GM12878 (cell line): ENCODE data around the gene POLG. TPM values are rescaled to one million over a fixed set of nuclear protein-coding genes. Genes with fewer than 3 reads are reported as not detected.

Experiments used
- ATAC-seq: fragments of 200-7000 bp; cut with Tn5 transposase; 3 replicates; pipeline ENCODE4 v1.9.1; 2020; ENCODE audit warnings: mild to moderate bottlenecking, moderate library complexity
- BruUV-seq: library from RNA; stranded (reverse); fragments of 400-500 nt; replicated peaks from 2 replicates; lab custom pipeline; 2021; lab: Mats Ljungman, UMichigan
- CTCF ChIA-PET: fragments of 300-600 bp; sonication (Branson Sonifier 250); formaldehyde crosslinking; extraction: SDS; loops from one replicate; lab custom pipeline; 2021; ENCODE audit warnings: inconsistent platforms; lab: Yijun Ruan, JAX
- POLR2A ChIA-PET: fragments of 350-600 bp; formaldehyde crosslinking; extraction: SDS; loops from one replicate; lab custom pipeline; 2021; ENCODE audit warnings: inconsistent platforms; lab: Charles Lee
- RAD21 ChIA-PET: fragments of 300-600 bp; sonication (Branson Sonifier 250); formaldehyde crosslinking; loops from one replicate; lab custom pipeline; 2023; ENCODE audit warnings: antibody characterized with exemption; ENCODE audit not compliant: unreplicated experiment; lab: Charles Lee
- SMC1A ChIA-PET: fragments of 300-600 bp; sonication (Branson Sonifier 250); formaldehyde crosslinking; loops from one replicate; lab custom pipeline; 2023; ENCODE audit not compliant: unreplicated experiment, uncharacterized antibody; lab: Charles Lee
- DNase-seq: peaks from one replicate; pipeline ENCODE4 v3.0.0-alpha.2; 2011; ENCODE audit warnings: low read depth, low spot score
- FAIRE-seq: peaks from 3 replicates; lab custom pipeline; 2011; peaks lifted over from hg19 to GRCh38; lab: Jason Lieb, UNC
- H2AFZ ChIP-seq: 2 replicates; pipeline ENCODE4 v1.6.0; 2011; ENCODE audit warnings: low read depth, low read length, control low read depth; ENCODE audit not compliant: control insufficient read depth
- H3K27ac ChIP-seq: 2 replicates; pipeline ENCODE4 v1.5.1; 2011; ENCODE audit warnings: control low read depth; ENCODE audit not compliant: control insufficient read depth, insufficient read depth
- H3K27me3 ChIP-seq, 2 experiments: replicated peaks in 1 of 2; 2 replicates each; pipeline versions ENCODE4 v1.6.0 to v1.6.1; 2011; ENCODE audit warnings: low read length in 1 of 2; ENCODE audit not compliant: control insufficient read depth in 2 of 2, insufficient read depth in 2 of 2
- H3K36me3 ChIP-seq, 2 experiments: 2 replicates each; pipeline ENCODE4 v1.5.1; 2011; ENCODE audit warnings: low read length in 1 of 2; ENCODE audit not compliant: control insufficient read depth in 2 of 2, insufficient read depth in 2 of 2
- H3K4me1 ChIP-seq: 2 replicates; pipeline ENCODE4 v1.6.1; 2011; ENCODE audit warnings: mild to moderate bottlenecking, low read length, moderate library complexity, mixed read lengths; ENCODE audit not compliant: control insufficient read depth, insufficient read depth
- H3K4me2 ChIP-seq: 2 replicates; pipeline ENCODE4 v1.6.0; 2011; ENCODE audit warnings: control low read depth; ENCODE audit not compliant: control insufficient read depth, insufficient read depth
- H3K4me3 ChIP-seq: fragments of 200-600 bp; sonication (generic); 2 replicates; pipeline ENCODE4 v1.5.1; 2016
- H3K79me2 ChIP-seq: 2 replicates; pipeline ENCODE4 v1.6.0; 2011; ENCODE audit warnings: low read length; ENCODE audit not compliant: control insufficient read depth, insufficient read depth
- H3K9ac ChIP-seq: 2 replicates; pipeline ENCODE4 v1.8.0; 2011; ENCODE audit warnings: low read length, control low read depth, mixed read lengths; ENCODE audit not compliant: control insufficient read depth, insufficient read depth
- H3K9me3 ChIP-seq: replicated peaks from 3 replicates; pipeline ENCODE4 v1.5.1; 2011; ENCODE audit warnings: mild to moderate bottlenecking, low read length; ENCODE audit not compliant: control insufficient read depth, insufficient read depth
- H4K20me1 ChIP-seq: 2 replicates; pipeline ENCODE4 v1.6.0; 2011; ENCODE audit not compliant: control insufficient read depth, insufficient read depth
- CHD2 ChIP-seq: IDR thresholded peaks from 2 replicates; pipeline ENCODE4 v1.6.1; 2011; ENCODE audit warnings: low read depth, low read length, improper control_type of control experiment, borderline replicate concordance
- HDGF ChIP-seq: fragments of 450-650 bp; IDR thresholded peaks from 2 replicates; pipeline ENCODE4 v1.6.1; 2016; ENCODE audit warnings: antibody characterized with exemption
- IRF4 ChIP-seq: IDR thresholded peaks from 2 replicates; pipeline ENCODE4 v1.6.1; 2011; ENCODE audit warnings: low read depth, low read length
- MEF2B ChIP-seq: fragments of 450-650 bp; IDR thresholded peaks from 2 replicates; pipeline ENCODE4 v1.6.1; 2018; ENCODE audit warnings: mild to moderate bottlenecking, moderate library complexity; ENCODE audit not compliant: partially characterized antibody, poor library complexity, severe bottlenecking
- MTA2 ChIP-seq: fragments of 450-650 bp; IDR thresholded peaks from 2 replicates; pipeline ENCODE4 v1.6.1; 2016; ENCODE audit warnings: low read depth, mild to moderate bottlenecking, moderate library complexity
- PML ChIP-seq: IDR thresholded peaks from 2 replicates; pipeline ENCODE4 v1.6.1; 2012; ENCODE audit warnings: low read length, inconsistent platforms
- POLR2A ChIP-seq: IDR thresholded peaks from 2 replicates; pipeline ENCODE4 v1.6.1; 2011; ENCODE audit warnings: low read depth, mild to moderate bottlenecking, low read length
- RFX5 ChIP-seq: IDR thresholded peaks from 2 replicates; pipeline ENCODE4 v1.6.1; 2011; ENCODE audit warnings: low read depth, low read length, improper control_type of control experiment
- STAT3 ChIP-seq: IDR thresholded peaks from 2 replicates; pipeline ENCODE4 v1.6.1; 2011; ENCODE audit warnings: low read depth, low read length, improper control_type of control experiment
- WRNIP1 ChIP-seq: IDR thresholded peaks from 2 replicates; pipeline ENCODE4 v1.6.1; 2011; ENCODE audit warnings: low read depth, low read length, improper control_type of control experiment, borderline replicate concordance
- ZNF622 ChIP-seq: fragments of 450-650 bp; IDR thresholded peaks from 2 replicates; pipeline ENCODE4 v1.6.1; 2017; ENCODE audit warnings: mild to moderate bottlenecking, inconsistent platforms
- WGBS: methylation state at CpG from one replicate; pipeline ENCODE4 v1.1.6; 2016; ENCODE audit warnings: low lambda C conversion rate; ENCODE audit not compliant: insufficient replicate concordance, insufficient coverage; ENCODE audit errors: missing lambda C conversion rate; 5-methylcytosine and 5-hydroxymethylcytosine counted together
- in situ Hi-C: fragments of 300-500 bp; cut with MboI; formaldehyde crosslinking; loops from 9 replicates; pipeline ENCODE4 v1.14.3; 2018; ENCODE audit warnings: mixed read lengths
- intact Hi-C: fragments of 100-400 bp; cut with micrococcal nuclease; formaldehyde crosslinking; loops from one replicate; pipeline ENCODE4 v1.14.2; 2022; ENCODE audit not compliant: unreplicated experiment
- polyA plus RNA-seq, 11 experiments: library from polyadenylated mRNA; depleted of rRNA in 4 of 11; unstranded in 6 of 11; stranded (reverse) in 5 of 11; fragments of >200 nt; fragmentation: Nextera tagmentation in 4 of 11; fragmentation: Illumina TruSeq in 1 of 11; extraction: Ambion mirVana in 4 of 11; extraction: Trizol in 1 of 11; gene quantifications; 1 replicate in 1 of 11; 2 replicates in 10 of 11; pipeline versions ENCODE4 v1.2.1 to v1.2.3, GENCODE V29; 2011 to 2016; ENCODE audit warnings: inconsistent platforms in 2 of 11, missing spikeins in 2 of 11, low read depth in 1 of 11
- total RNA-seq, 4 experiments: library from RNA; depleted of rRNA in 3 of 4; stranded (reverse); fragments of >200 nt in 3 of 4; fragmentation: Illumina TruSeq in 1 of 4; extraction: Trizol in 1 of 4; gene quantifications; 2 replicates each; pipeline versions ENCODE4 v1.2.1 to v1.2.3, GENCODE V29; 2013 to 2021
- TF ChIP-seq, protein P1 (sequence below): fragments of 450-650 bp; IDR thresholded peaks from 2 replicates; pipeline ENCODE4 v1.6.1; 2016; ENCODE audit warnings: mild to moderate bottlenecking
- TF ChIP-seq, protein P2 (sequence below): fragments of 450-650 bp; IDR thresholded peaks from 2 replicates; pipeline ENCODE4 v1.6.1; 2018; ENCODE audit warnings: borderline replicate concordance, mild to moderate bottlenecking; ENCODE audit not compliant: partially characterized antibody
- TF ChIP-seq, protein P3 (sequence below): fragments of 450-650 bp; IDR thresholded peaks from 2 replicates; pipeline ENCODE4 v1.6.1; 2016; ENCODE audit warnings: mild to moderate bottlenecking, moderate library complexity, borderline replicate concordance
- TF ChIP-seq, protein P4 (sequence below): fragments of 450-650 bp; IDR thresholded peaks from 2 replicates; pipeline ENCODE4 v1.6.1; 2017; ENCODE audit warnings: mild to moderate bottlenecking, low read depth, inconsistent platforms; ENCODE audit not compliant: poor library complexity, severe bottlenecking

Gene POLG
- total and polyA plus RNA-seq, 10 of the 15 experiments (the other 5 are each of a cell fraction or from before 2014, with no cell fraction given), result 14.8 to 71.1 (median 33.0) TPM

DNA sequence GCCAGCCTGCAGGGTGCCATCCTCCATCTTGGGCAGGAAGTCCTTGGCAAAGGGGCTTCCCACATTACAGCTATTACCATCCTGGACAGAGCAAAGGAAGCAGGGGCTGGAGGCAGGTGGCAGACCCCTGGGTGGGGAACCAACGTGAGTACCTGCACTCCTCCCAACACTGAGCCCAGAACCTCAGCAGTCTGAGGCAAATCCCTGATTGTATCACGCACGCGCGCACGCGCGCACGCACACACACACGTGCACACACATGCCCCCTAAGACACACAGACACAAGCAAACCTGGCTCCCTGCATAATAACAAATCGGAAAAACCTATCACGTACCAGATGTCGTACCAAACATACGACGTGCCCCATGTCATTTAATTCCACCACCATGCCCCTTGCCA, 11.8 kb downstream of the POLG start:
- DNase-seq (no peak), FAIRE-seq (no peak), ATAC-seq (no peak)
- Histone ChIP-seq H2AFZ (no peak overlapping the region), H3K27me3 (no peaks in the 10 kb centered on the region), H3K4me3 (no peak overlapping the region), H3K27ac (no peak overlapping the region), H3K9me3 (no peaks in the 10 kb centered on the region), H3K79me2 (no peaks in the 10 kb centered on the region), H4K20me1 (peaks cover 2% of the 10 kb centered on the region; the same call in 1 of the 2 replicates), H3K36me3 (peaks cover 63 to 66% of the 10 kb centered on the region in 2 experiments), H3K9ac (no peak overlapping the region), H3K4me1 (no peaks in the 10 kb centered on the region), H3K4me2 (no peak overlapping the region)
- WGBS, result 87% methylated on average over 15 of the region's 15 CpGs
- CTCF ChIA-PET, result no interaction called here
- in situ Hi-C loops (no loop called here), intact Hi-C loops (no loop called here)
- RAD21 ChIA-PET, result no interaction called here
- BruUV-seq, result no TSS peak
- POLR2A ChIA-PET, result no interaction called here
- SMC1A ChIA-PET, result interaction anchor here (0.5 kb wide), 1 partner anchor 8 kb away, joined by 4 read pairs; no protein-coding TSS in a partner anchor
- TF ChIP-seq WRNIP1 (no peak), STAT3 (no peak), PML (no peak), IRF4 (no peak), ZNF622 (no peak), MEF2B (no peak), POLR2A (no peak; the same call in 1 of the 2 replicates), HDGF (no peak), RFX5 (no peak), CHD2 (no peak), MTA2 (no peak)
- TF ChIP-seq, protein P1, sequence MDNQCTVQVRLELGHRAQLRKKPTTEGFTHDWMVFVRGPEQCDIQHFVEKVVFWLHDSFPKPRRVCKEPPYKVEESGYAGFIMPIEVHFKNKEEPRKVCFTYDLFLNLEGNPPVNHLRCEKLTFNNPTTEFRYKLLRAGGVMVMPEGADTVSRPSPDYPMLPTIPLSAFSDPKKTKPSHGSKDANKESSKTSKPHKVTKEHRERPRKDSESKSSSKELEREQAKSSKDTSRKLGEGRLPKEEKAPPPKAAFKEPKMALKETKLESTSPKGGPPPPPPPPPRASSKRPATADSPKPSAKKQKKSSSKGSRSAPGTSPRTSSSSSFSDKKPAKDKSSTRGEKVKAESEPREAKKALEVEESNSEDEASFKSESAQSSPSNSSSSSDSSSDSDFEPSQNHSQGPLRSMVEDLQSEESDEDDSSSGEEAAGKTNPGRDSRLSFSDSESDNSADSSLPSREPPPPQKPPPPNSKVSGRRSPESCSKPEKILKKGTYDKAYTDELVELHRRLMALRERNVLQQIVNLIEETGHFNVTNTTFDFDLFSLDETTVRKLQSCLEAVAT, result no peak
- TF ChIP-seq, protein P2, sequence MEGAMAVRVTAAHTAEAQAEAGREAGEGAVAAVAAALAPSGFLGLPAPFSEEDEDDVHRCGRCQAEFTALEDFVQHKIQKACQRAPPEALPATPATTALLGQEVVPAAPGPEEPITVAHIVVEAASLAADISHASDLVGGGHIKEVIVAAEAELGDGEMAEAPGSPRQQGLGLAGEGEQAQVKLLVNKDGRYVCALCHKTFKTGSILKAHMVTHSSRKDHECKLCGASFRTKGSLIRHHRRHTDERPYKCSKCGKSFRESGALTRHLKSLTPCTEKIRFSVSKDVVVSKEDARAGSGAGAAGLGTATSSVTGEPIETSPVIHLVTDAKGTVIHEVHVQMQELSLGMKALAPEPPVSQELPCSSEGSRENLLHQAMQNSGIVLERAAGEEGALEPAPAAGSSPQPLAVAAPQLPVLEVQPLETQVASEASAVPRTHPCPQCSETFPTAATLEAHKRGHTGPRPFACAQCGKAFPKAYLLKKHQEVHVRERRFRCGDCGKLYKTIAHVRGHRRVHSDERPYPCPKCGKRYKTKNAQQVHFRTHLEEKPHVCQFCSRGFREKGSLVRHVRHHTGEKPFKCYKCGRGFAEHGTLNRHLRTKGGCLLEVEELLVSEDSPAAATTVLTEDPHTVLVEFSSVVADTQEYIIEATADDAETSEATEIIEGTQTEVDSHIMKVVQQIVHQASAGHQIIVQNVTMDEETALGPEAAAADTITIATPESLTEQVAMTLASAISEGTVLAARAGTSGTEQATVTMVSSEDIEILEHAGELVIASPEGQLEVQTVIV, result no peak
- TF ChIP-seq, protein P3, sequence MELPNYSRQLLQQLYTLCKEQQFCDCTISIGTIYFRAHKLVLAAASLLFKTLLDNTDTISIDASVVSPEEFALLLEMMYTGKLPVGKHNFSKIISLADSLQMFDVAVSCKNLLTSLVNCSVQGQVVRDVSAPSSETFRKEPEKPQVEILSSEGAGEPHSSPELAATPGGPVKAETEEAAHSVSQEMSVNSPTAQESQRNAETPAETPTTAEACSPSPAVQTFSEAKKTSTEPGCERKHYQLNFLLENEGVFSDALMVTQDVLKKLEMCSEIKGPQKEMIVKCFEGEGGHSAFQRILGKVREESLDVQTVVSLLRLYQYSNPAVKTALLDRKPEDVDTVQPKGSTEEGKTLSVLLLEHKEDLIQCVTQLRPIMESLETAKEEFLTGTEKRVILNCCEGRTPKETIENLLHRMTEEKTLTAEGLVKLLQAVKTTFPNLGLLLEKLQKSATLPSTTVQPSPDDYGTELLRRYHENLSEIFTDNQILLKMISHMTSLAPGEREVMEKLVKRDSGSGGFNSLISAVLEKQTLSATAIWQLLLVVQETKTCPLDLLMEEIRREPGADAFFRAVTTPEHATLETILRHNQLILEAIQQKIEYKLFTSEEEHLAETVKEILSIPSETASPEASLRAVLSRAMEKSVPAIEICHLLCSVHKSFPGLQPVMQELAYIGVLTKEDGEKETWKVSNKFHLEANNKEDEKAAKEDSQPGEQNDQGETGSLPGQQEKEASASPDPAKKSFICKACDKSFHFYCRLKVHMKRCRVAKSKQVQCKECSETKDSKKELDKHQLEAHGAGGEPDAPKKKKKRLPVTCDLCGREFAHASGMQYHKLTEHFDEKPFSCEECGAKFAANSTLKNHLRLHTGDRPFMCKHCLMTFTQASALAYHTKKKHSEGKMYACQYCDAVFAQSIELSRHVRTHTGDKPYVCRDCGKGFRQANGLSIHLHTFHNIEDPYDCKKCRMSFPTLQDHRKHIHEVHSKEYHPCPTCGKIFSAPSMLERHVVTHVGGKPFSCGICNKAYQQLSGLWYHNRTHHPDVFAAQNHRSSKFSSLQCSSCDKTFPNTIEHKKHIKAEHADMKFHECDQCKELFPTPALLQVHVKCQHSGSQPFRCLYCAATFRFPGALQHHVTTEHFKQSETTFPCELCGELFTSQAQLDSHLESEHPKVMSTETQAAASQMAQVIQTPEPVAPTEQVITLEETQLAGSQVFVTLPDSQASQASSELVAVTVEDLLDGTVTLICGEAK, result no peak
- TF ChIP-seq, protein P4, sequence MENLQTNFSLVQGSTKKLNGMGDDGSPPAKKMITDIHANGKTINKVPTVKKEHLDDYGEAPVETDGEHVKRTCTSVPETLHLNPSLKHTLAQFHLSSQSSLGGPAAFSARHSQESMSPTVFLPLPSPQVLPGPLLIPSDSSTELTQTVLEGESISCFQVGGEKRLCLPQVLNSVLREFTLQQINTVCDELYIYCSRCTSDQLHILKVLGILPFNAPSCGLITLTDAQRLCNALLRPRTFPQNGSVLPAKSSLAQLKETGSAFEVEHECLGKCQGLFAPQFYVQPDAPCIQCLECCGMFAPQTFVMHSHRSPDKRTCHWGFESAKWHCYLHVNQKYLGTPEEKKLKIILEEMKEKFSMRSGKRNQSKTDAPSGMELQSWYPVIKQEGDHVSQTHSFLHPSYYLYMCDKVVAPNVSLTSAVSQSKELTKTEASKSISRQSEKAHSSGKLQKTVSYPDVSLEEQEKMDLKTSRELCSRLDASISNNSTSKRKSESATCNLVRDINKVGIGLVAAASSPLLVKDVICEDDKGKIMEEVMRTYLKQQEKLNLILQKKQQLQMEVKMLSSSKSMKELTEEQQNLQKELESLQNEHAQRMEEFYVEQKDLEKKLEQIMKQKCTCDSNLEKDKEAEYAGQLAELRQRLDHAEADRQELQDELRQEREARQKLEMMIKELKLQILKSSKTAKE, result no peak
